Measurements from ENCODE around the gene ZNF672.

The ZNF672 gene

GRCh38 chr1:248838357-248839167 lies 538 bp downstream of the ZNF672 start:
- peak; percentile 56 to 72 (median 66) for DNase-seq

- DNase-seq = no peak
These were observed 1.1 kb downstream of the ZNF672 start for GRCh38 chr1:248839168-248839555.

- no peak for DNase-seq
These were observed 2.9 kb downstream of the ZNF672 start for GRCh38 chr1:248840946-248841345.

- no peak for DNase-seq
These were observed 3.8 kb downstream of the ZNF672 start for GRCh38 chr1:248841702-248842395.

- DNase-seq = no peak
These were observed 4.8 kb downstream of the ZNF672 start for GRCh38 chr1:248842781-248843331.

GRCh38 chr1:248843687-248844086 lies 5.7 kb downstream of the ZNF672 start:
- DNase-seq = no peak

- DNase-seq = no peak
These were observed 6.5 kb downstream of the ZNF672 start for GRCh38 chr1:248844526-248844925.

- no peak for DNase-seq
These were observed 9.3 kb downstream of the ZNF672 start for GRCh38 chr1:248847181-248847955.

- DNase-seq = no peak
These were observed 10.0 kb downstream of the ZNF672 start for GRCh38 chr1:248847956-248848561.

GRCh38 chr1:248848602-248849001 lies 10.6 kb downstream of the ZNF672 start:
- DNase-seq = no peak

- no peak for DNase-seq
These were observed 11.1 kb downstream of the ZNF672 start for GRCh38 chr1:248849152-248849551.

- no peak for DNase-seq
These were observed 11.6 kb downstream of the ZNF672 start for GRCh38 chr1:248849637-248850036.

- DNase-seq = no peak
These were observed 12.1 kb downstream of the ZNF672 start for GRCh38 chr1:248850124-248850523.

GRCh38 chr1:248850536-248851251 lies 12.7 kb downstream of the ZNF672 start:
- no peak for DNase-seq

- no peak for DNase-seq
These were observed 13.4 kb downstream of the ZNF672 start for GRCh38 chr1:248851390-248851789.

- DNase-seq = no peak
These were observed 14.7 kb downstream of the ZNF672 start for GRCh38 chr1:248852481-248853405.

GRCh38 chr1:248853663-248854375 lies 15.8 kb downstream of the ZNF672 start:
- DNase-seq = no peak

- no peak for DNase-seq
These were observed 17.6 kb downstream of the ZNF672 start for GRCh38 chr1:248855580-248855979.

GRCh38 chr1:248856176-248856575 lies 18.2 kb downstream of the ZNF672 start:
- DNase-seq = no peak

GRCh38 chr1:248857201-248857600 lies 19.2 kb downstream of the ZNF672 start:
- DNase-seq = no peak
